Body of pancreas (tissue), 4 donors: ENCODE results near the gene DTX4.

ENCODE experiments used
- POLR2A ChIP-seq, 3 donors: fragments of 450-650 bp; IDR thresholded peaks; one replicate each; pipeline ENCODE4 v1.6.1; 2016; ENCODE audit warnings: antibody characterized with exemption in 3 of 3, mild to moderate bottlenecking in 2 of 3
- TF ChIP-seq, protein P1 (sequence below), 7 experiments: fragments of 450-650 bp in 4 of 7; fragments of 200-600 bp in 3 of 7; sonication (generic) in 3 of 7; IDR thresholded peaks; one replicate each; pipeline ENCODE4 v1.5.1; 2016 to 2019; ENCODE audit warnings: antibody characterized with exemption in 7 of 7

GRCh38 chr11:59187587-59187986, 15.7 kb downstream of the DTX4 start:
- TF ChIP-seq, protein P1, sequence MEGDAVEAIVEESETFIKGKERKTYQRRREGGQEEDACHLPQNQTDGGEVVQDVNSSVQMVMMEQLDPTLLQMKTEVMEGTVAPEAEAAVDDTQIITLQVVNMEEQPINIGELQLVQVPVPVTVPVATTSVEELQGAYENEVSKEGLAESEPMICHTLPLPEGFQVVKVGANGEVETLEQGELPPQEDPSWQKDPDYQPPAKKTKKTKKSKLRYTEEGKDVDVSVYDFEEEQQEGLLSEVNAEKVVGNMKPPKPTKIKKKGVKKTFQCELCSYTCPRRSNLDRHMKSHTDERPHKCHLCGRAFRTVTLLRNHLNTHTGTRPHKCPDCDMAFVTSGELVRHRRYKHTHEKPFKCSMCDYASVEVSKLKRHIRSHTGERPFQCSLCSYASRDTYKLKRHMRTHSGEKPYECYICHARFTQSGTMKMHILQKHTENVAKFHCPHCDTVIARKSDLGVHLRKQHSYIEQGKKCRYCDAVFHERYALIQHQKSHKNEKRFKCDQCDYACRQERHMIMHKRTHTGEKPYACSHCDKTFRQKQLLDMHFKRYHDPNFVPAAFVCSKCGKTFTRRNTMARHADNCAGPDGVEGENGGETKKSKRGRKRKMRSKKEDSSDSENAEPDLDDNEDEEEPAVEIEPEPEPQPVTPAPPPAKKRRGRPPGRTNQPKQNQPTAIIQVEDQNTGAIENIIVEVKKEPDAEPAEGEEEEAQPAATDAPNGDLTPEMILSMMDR (IDR thresholded peaks at IDR 0.05), result no peak
- TF ChIP-seq POLR2A (IDR thresholded peaks at IDR 0.05), result no peak
